ENCODE data around the gene BARHL2.

BARHL2 gene

GRCh38 chr1:90705956-90706355 lies 11.1 kb downstream of the BARHL2 start:
- TF ChIP-seq CTCF (IDR thresholded peaks at IDR 0.05; ENCODE audit: control insufficient read depth, insufficient read depth, low read depth, low read length, missing control alignments) = no peak
- H3K4me3 ChIP-seq (ENCODE audit: control insufficient read depth, low read depth, low read length) = no peak overlapping the region
- no peak for DNase-seq (ENCODE audit: low read depth)

- H3K4me3 ChIP-seq (ENCODE audit: control insufficient read depth, low read depth, low read length) = no peak overlapping the region
- DNase-seq (ENCODE audit: low read depth) = no peak
- no peak for TF ChIP-seq CTCF (IDR thresholded peaks at IDR 0.05; ENCODE audit: control insufficient read depth, insufficient read depth, low read depth, low read length, missing control alignments)
Measured at GRCh38 chr1:90704817-90705216, 12.3 kb downstream of the BARHL2 start.

GRCh38 chr1:90694846-90695245 lies 22.3 kb downstream of the BARHL2 start:
- no peak overlapping the region for H3K4me3 ChIP-seq (ENCODE audit: control insufficient read depth, low read depth, low read length)
- TF ChIP-seq CTCF (IDR thresholded peaks at IDR 0.05; ENCODE audit: control insufficient read depth, insufficient read depth, low read depth, low read length, missing control alignments) = no peak
- DNase-seq (ENCODE audit: low read depth) = no peak

GRCh38 chr1:90687747-90688146 lies 29.4 kb downstream of the BARHL2 start:
- TF ChIP-seq CTCF (IDR thresholded peaks at IDR 0.05; ENCODE audit: control insufficient read depth, insufficient read depth, low read depth, low read length, missing control alignments) = no peak
- H3K4me3 ChIP-seq (ENCODE audit: control insufficient read depth, low read depth, low read length) = no peak overlapping the region

GRCh38 chr1:90675161-90675847 lies 41.8 kb downstream of the BARHL2 start:
- no peak overlapping the region for H3K4me3 ChIP-seq (ENCODE audit: control insufficient read depth, low read depth, low read length)
- TF ChIP-seq CTCF (IDR thresholded peaks at IDR 0.05; ENCODE audit: control insufficient read depth, insufficient read depth, low read depth, low read length, missing control alignments) = no peak
- no peak for DNase-seq (ENCODE audit: low read depth)

More at GRCh38 chr1:90687747-90688146, 29.4 kb downstream of the BARHL2 start:
- DNase-seq (ENCODE audit: low read depth) = no peak

GRCh38 chr1:90671741-90672140 lies 45.4 kb downstream of the BARHL2 start:
- H3K4me3 ChIP-seq (ENCODE audit: control insufficient read depth, low read depth, low read length) = no peak overlapping the region
- TF ChIP-seq CTCF (IDR thresholded peaks at IDR 0.05; ENCODE audit: control insufficient read depth, insufficient read depth, low read depth, low read length, missing control alignments) = no peak
- no peak for DNase-seq (ENCODE audit: low read depth)

Data from AG09309 (cell line).